OCI-LY1 (cell line): ENCODE results near the gene MFAP2.

Experiments used
- H2AFZ ChIP-seq: fragments of 200-600 bp; sonication (generic), shearing (Covaris generic); 2 replicates; pipeline ENCODE4 v1.6.0; 2014; ENCODE audit warnings: antibody characterized with exemption, mild to moderate bottlenecking, low read length
- H3F3A ChIP-seq: fragments of 200-600 bp; sonication (generic), shearing (Covaris generic); 2 replicates; pipeline ENCODE4 v1.6.0; 2014; ENCODE audit warnings: mild to moderate bottlenecking, antibody characterized with exemption, low read length, moderate library complexity; ENCODE audit not compliant: insufficient read depth
- H3K27ac ChIP-seq: fragments of 200-600 bp; sonication (generic); 2 replicates; pipeline ENCODE4 v1.5.1; 2014; ENCODE audit warnings: low read length, mixed run types, mild to moderate bottlenecking, low read depth; ENCODE audit not compliant: poor library complexity, severe bottlenecking
- H3K27me3 ChIP-seq: fragments of 200-600 bp; sonication (generic); 2 replicates; pipeline ENCODE4 v1.6.0; 2014; ENCODE audit warnings: antibody characterized with exemption, mild to moderate bottlenecking, low read length, moderate library complexity; ENCODE audit not compliant: insufficient read depth
- H3K36me3 ChIP-seq: fragments of 200-600 bp; sonication (generic); 2 replicates; pipeline ENCODE4 v1.6.1; 2014; ENCODE audit warnings: mild to moderate bottlenecking, antibody characterized with exemption, low read length, moderate library complexity, mixed read lengths; ENCODE audit not compliant: insufficient read depth
- H3K4me1 ChIP-seq: fragments of 200-600 bp; sonication (generic); 2 replicates; pipeline ENCODE4 v1.5.1; 2014; ENCODE audit warnings: mild to moderate bottlenecking, low read length, moderate library complexity; ENCODE audit not compliant: insufficient read depth, severe bottlenecking
- H3K4me2 ChIP-seq: fragments of 200-600 bp; sonication (generic), shearing (Covaris generic); 2 replicates; pipeline ENCODE4 v1.6.1; 2014; ENCODE audit warnings: low read length
- H3K4me3 ChIP-seq: fragments of 200-600 bp; sonication (generic); 2 replicates; pipeline ENCODE4 v1.5.1; 2014; ENCODE audit warnings: low read length, low read depth, mild to moderate bottlenecking, mixed read lengths; ENCODE audit not compliant: poor library complexity, severe bottlenecking
- H3K79me2 ChIP-seq: fragments of 200-600 bp; shearing (Covaris generic); 2 replicates; pipeline ENCODE4 v1.6.1; 2016; ENCODE audit warnings: mixed run types, low read length, mixed read lengths; ENCODE audit not compliant: insufficient read depth
- H3K9ac ChIP-seq: fragments of 200-600 bp; sonication (generic), shearing (Covaris generic); 2 replicates; pipeline ENCODE4 v1.6.1; 2014; ENCODE audit warnings: mild to moderate bottlenecking, low read length, mixed read lengths
- H3K9me2 ChIP-seq: fragments of 200-600 bp; sonication (generic), shearing (Covaris generic); 2 replicates; pipeline ENCODE4 v1.6.1; 2014; ENCODE audit warnings: low read depth, mild to moderate bottlenecking, low read length, mixed read lengths
- H3K9me3 ChIP-seq: fragments of 200-600 bp; shearing (Covaris generic); 2 replicates; pipeline ENCODE4 v1.6.1; 2014; ENCODE audit warnings: low read length, mixed read lengths
- H4K20me1 ChIP-seq: fragments of 200-600 bp; sonication (generic), shearing (Covaris generic); 2 replicates; pipeline ENCODE4 v1.6.0; 2016; ENCODE audit warnings: mild to moderate bottlenecking, low read length; ENCODE audit not compliant: insufficient read depth
- EZH2 ChIP-seq: fragments of 200-600 bp; sonication (generic), shearing (Covaris generic); IDR thresholded peaks from 2 replicates; pipeline ENCODE4 v1.8.0; 2017; ENCODE audit warnings: borderline replicate concordance, mixed run types, mild to moderate bottlenecking, antibody characterized with exemption, low read length, moderate library complexity, mixed read lengths
- TF ChIP-seq, protein P1 (sequence below): fragments of 200-600 bp; sonication (generic), shearing (Covaris generic); IDR thresholded peaks from 2 replicates; pipeline ENCODE4 v1.5.1; 2017; ENCODE audit warnings: mild to moderate bottlenecking, antibody characterized with exemption, low read length, moderate library complexity, mixed read lengths

MFAP2 gene

GRCh38 chr1:16986113-16986512 lies 5.7 kb upstream of the MFAP2 start:
- H3K79me2 ChIP-seq = no peaks in the 10 kb centered on the region
- no peak overlapping the region for H3K4me3 ChIP-seq
- no peak overlapping the region for H3K27ac ChIP-seq
- H3K4me2 ChIP-seq = no peak overlapping the region
- no peak overlapping the region for H2AFZ ChIP-seq
- H3K27me3 ChIP-seq = no peaks in the 10 kb centered on the region
- H3K9me3 ChIP-seq = no peaks in the 10 kb centered on the region
- TF ChIP-seq EZH2 = no peak
- TF ChIP-seq, protein P1, sequence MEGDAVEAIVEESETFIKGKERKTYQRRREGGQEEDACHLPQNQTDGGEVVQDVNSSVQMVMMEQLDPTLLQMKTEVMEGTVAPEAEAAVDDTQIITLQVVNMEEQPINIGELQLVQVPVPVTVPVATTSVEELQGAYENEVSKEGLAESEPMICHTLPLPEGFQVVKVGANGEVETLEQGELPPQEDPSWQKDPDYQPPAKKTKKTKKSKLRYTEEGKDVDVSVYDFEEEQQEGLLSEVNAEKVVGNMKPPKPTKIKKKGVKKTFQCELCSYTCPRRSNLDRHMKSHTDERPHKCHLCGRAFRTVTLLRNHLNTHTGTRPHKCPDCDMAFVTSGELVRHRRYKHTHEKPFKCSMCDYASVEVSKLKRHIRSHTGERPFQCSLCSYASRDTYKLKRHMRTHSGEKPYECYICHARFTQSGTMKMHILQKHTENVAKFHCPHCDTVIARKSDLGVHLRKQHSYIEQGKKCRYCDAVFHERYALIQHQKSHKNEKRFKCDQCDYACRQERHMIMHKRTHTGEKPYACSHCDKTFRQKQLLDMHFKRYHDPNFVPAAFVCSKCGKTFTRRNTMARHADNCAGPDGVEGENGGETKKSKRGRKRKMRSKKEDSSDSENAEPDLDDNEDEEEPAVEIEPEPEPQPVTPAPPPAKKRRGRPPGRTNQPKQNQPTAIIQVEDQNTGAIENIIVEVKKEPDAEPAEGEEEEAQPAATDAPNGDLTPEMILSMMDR = no peak
- no peaks in the 10 kb centered on the region for H3K9me2 ChIP-seq
- no peaks in the 10 kb centered on the region for H3K36me3 ChIP-seq
- no peaks in the 10 kb centered on the region for H3F3A ChIP-seq
- H3K4me1 ChIP-seq = no peaks in the 10 kb centered on the region
- H4K20me1 ChIP-seq = no peaks in the 10 kb centered on the region
- H3K9ac ChIP-seq = no peak overlapping the region

DNA sequence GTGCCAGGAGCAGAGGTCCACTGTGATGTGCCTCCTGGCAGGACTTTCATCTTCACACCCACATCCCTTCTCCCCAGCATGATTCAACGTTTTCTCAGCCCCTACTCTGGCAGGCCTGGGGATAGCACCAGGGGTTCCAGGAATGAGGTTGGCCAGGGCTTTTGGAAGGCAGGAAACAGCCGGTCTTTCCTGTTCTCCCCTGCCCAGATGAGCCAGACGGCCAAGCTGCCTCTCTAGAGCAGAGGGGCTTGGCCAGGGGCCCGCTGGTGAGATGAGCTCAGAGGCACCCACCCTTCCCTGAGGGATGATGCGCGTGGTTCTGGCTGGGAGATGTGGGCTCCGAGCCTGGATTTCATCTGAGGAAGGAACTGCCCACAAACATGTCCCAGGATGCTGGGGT lies 4.3 kb upstream of the MFAP2 start:
- Histone ChIP-seq H3F3A (no peaks in the 10 kb centered on the region), H3K4me1 (no peaks in the 10 kb centered on the region), H3K9me3 (no peaks in the 10 kb centered on the region), H3K9me2 (no peaks in the 10 kb centered on the region), H3K4me2 (no peak overlapping the region), H4K20me1 (no peaks in the 10 kb centered on the region), H2AFZ (no peak overlapping the region), H3K27me3 (no peaks in the 10 kb centered on the region), H3K27ac (no peak overlapping the region), H3K9ac (no peak overlapping the region), H3K36me3 (no peaks in the 10 kb centered on the region), H3K4me3 (no peak overlapping the region), H3K79me2 (no peaks in the 10 kb centered on the region)
- TF ChIP-seq, protein P1 = no peak
- no peak for TF ChIP-seq EZH2

- H3K9me2 ChIP-seq = no peaks in the 10 kb centered on the region
These were observed 3.2 kb upstream of the MFAP2 start for GRCh38 chr1:16983649-16984048.

More at GRCh38 chr1:16983649-16984048, 3.2 kb upstream of the MFAP2 start:
- Histone ChIP-seq H3K36me3 (no peaks in the 10 kb centered on the region), H3F3A (no peaks in the 10 kb centered on the region), H3K4me3 (no peak overlapping the region), H3K4me2 (no peak overlapping the region), H4K20me1 (no peaks in the 10 kb centered on the region), H3K4me1 (no peaks in the 10 kb centered on the region), H2AFZ (no peak overlapping the region), H3K9me3 (no peaks in the 10 kb centered on the region), H3K9ac (no peak overlapping the region), H3K27me3 (0 out of 2 replicates have a peak, but pooled peaks cover 4% of the 10 kb centered on the region), H3K27ac (no peak overlapping the region), H3K79me2 (no peaks in the 10 kb centered on the region)
- TF ChIP-seq EZH2 = no peak
- TF ChIP-seq, protein P1 = no peak
